GM13977 (cell line): ENCODE measurements around the gene ARMH2.

Experiments
- DNase-seq: peaks from one replicate; pipeline ENCODE4 v3.0.0; 2012; ENCODE audit warnings: low spot score
- CTCF ChIP-seq: IDR thresholded peaks from 2 replicates; pipeline ENCODE4 v1.5.1; 2012; ENCODE audit warnings: mild to moderate bottlenecking, control low read depth; ENCODE audit not compliant: insufficient read depth; ENCODE audit errors: extremely low read depth, missing control alignments
- in situ Hi-C: fragments of 300-500 bp; cut with MboI; formaldehyde crosslinking; loops from one replicate; pipeline ENCODE4 v1.12.0; 2022; ENCODE audit warnings: low sequenced_read_pairs, low pct_unique_long_range_greater_than_20kb, mixed read lengths, inconsistent platforms; ENCODE audit not compliant: unreplicated experiment

ARMH2 gene

GRCh38 chr6:24831771-24832716 is 33.3 kb upstream of the ARMH2 start:
- in situ Hi-C loops, result no loop called here
- no peak for TF ChIP-seq CTCF
- no peak for DNase-seq

GRCh38 chr6:24829657-24830056 is 30.9 kb upstream of the ARMH2 start:
- TF ChIP-seq CTCF, result no peak
- in situ Hi-C loops, result no loop called here
- no peak for DNase-seq

- no peak for DNase-seq
- in situ Hi-C loops, result no loop called here
- TF ChIP-seq CTCF, result no peak
Observed at GRCh38 chr6:24827970-24828369, 29.3 kb upstream of the ARMH2 start.

- TF ChIP-seq CTCF, result no peak
- in situ Hi-C loops, result no loop called here
- DNase-seq, result no peak
Observed at GRCh38 chr6:24827162-24827561, 28.4 kb upstream of the ARMH2 start.

GRCh38 chr6:24825130-24825630 is 26.5 kb upstream of the ARMH2 start:
- in situ Hi-C loops, result no loop called here
- TF ChIP-seq CTCF, result no peak
- DNase-seq, result no peak

- no peak for DNase-seq
- in situ Hi-C loops, result no loop called here
Observed at GRCh38 chr6:24824142-24824938, 25.6 kb upstream of the ARMH2 start.

More at GRCh38 chr6:24824142-24824938, 25.6 kb upstream of the ARMH2 start:
- no peak for TF ChIP-seq CTCF
